ENCODE data around the gene SMAGP.

SMAGP gene

DNA sequence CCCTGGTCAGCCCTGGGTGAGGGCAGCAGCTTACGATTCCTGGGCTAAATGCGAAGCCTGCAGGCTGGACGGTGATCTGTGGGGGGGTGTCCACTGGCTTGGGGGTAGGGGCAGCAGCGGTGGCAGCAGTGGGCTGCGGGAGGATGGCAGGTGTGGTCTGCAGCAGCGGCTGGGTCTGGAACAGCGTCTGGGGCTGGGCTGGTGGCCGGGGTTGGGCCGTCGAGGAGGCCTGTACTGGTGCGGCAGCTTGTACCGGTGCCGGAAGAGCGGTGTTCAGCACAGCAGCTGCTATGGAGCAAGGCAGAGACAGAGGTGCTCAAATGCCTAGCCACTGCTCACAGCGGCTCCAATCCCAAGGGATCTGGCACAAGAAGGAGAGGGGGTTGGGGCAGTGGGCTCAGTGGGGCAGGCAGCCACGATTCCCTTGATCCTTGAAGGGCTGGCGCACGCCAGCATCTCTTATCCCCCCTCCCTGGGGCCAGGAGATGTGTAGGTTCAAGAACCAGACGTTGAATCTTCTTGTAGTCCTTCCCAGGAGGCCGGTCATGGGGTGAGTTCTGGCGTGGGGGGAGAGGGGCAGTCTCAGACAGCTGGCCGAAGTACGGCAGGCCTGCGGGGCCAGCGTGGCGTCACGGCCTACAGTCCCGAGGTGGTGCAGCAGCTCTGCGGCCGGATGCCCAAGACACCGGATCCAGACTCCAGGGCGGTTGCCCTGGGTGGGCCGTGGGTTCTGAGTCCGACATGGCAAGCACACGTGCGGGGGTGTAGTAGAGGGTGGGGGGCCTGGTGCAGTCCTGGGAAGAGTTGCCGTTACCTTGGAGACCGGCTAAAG lies 72.3 kb downstream of the SMAGP start:
- TF ChIP-seq YY1 (IDR thresholded peaks at IDR 0.05; ENCODE audit: low read depth) (no peak), EP300 (IDR thresholded peaks at IDR 0.05; ENCODE audit: borderline replicate concordance) (no peak), RAD21 (IDR thresholded peaks at IDR 0.05; ENCODE audit: low read depth) (no peak), TAF1 (IDR thresholded peaks at IDR 0.05; ENCODE audit: low read depth) (no peak), TCF12 (IDR thresholded peaks at IDR 0.05; ENCODE audit: low read depth) (no peak), NFIC (IDR thresholded peaks at IDR 0.05) (no peak)
- TF ChIP-seq, protein P1, sequence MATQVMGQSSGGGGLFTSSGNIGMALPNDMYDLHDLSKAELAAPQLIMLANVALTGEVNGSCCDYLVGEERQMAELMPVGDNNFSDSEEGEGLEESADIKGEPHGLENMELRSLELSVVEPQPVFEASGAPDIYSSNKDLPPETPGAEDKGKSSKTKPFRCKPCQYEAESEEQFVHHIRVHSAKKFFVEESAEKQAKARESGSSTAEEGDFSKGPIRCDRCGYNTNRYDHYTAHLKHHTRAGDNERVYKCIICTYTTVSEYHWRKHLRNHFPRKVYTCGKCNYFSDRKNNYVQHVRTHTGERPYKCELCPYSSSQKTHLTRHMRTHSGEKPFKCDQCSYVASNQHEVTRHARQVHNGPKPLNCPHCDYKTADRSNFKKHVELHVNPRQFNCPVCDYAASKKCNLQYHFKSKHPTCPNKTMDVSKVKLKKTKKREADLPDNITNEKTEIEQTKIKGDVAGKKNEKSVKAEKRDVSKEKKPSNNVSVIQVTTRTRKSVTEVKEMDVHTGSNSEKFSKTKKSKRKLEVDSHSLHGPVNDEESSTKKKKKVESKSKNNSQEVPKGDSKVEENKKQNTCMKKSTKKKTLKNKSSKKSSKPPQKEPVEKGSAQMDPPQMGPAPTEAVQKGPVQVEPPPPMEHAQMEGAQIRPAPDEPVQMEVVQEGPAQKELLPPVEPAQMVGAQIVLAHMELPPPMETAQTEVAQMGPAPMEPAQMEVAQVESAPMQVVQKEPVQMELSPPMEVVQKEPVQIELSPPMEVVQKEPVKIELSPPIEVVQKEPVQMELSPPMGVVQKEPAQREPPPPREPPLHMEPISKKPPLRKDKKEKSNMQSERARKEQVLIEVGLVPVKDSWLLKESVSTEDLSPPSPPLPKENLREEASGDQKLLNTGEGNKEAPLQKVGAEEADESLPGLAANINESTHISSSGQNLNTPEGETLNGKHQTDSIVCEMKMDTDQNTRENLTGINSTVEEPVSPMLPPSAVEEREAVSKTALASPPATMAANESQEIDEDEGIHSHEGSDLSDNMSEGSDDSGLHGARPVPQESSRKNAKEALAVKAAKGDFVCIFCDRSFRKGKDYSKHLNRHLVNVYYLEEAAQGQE (IDR thresholded peaks at IDR 0.05; ENCODE audit: low read depth) = no peak
- TF ChIP-seq, protein P2, sequence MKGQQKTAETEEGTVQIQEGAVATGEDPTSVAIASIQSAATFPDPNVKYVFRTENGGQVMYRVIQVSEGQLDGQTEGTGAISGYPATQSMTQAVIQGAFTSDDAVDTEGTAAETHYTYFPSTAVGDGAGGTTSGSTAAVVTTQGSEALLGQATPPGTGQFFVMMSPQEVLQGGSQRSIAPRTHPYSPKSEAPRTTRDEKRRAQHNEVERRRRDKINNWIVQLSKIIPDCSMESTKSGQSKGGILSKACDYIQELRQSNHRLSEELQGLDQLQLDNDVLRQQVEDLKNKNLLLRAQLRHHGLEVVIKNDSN (IDR thresholded peaks at IDR 0.05) = no peak

DNA sequence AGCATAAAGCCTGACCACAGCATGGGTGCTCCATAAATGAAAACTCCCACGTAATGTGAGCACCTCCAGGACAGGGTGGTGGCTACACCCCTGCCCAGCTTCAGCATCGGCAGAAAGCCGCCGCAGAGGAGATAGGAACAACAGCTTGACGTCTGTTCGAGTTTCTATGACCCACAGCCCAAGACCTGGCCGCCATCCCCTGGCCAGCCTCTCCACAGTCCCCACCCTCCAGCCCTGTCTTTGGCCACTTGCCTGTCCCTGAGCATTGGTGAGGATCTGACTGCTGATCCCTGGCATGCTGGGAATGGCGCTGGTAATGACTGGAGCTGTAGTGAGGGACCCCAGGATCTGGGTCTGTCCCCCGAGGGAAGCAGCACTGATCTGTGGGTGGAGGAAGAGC lies 73.7 kb downstream of the SMAGP start:
- no peak for TF ChIP-seq TAF1 (IDR thresholded peaks at IDR 0.05; ENCODE audit: low read depth)
- TF ChIP-seq CEBPB (IDR thresholded peaks at IDR 0.05) = no peak
- TF ChIP-seq FOXM1 (IDR thresholded peaks at IDR 0.05; ENCODE audit: borderline replicate concordance, low read depth) = no peak
- no peak for TF ChIP-seq ZBTB7A (IDR thresholded peaks at IDR 0.05; ENCODE audit: low read depth)
- TF ChIP-seq CREB1 (IDR thresholded peaks at IDR 0.05; ENCODE audit: low read depth) = no peak
- TF ChIP-seq, protein P2 (IDR thresholded peaks at IDR 0.05) = no peak
- no peak for TF ChIP-seq EP300 (IDR thresholded peaks at IDR 0.05; ENCODE audit: borderline replicate concordance)
- no peak for TF ChIP-seq YY1 (IDR thresholded peaks at IDR 0.05; ENCODE audit: low read depth)
- TF ChIP-seq MAX (IDR thresholded peaks at IDR 0.05) = no peak
- no peak for TF ChIP-seq RAD21 (IDR thresholded peaks at IDR 0.05; ENCODE audit: low read depth)
- TF ChIP-seq, protein P1 (IDR thresholded peaks at IDR 0.05; ENCODE audit: low read depth) = no peak
- no peak for TF ChIP-seq TCF12 (IDR thresholded peaks at IDR 0.05; ENCODE audit: low read depth)
- TF ChIP-seq EGR1 (IDR thresholded peaks at IDR 0.05) = no peak
- TF ChIP-seq TEAD4 (IDR thresholded peaks at IDR 0.05) = no peak
- TF ChIP-seq NFIC (IDR thresholded peaks at IDR 0.05) = no peak

GRCh38 chr12:51195841-51196240 lies 74.4 kb downstream of the SMAGP start:
- TF ChIP-seq, protein P1 (IDR thresholded peaks at IDR 0.05; ENCODE audit: low read depth) = no peak
- TF ChIP-seq NFIC (IDR thresholded peaks at IDR 0.05) = no peak
- TF ChIP-seq FOXM1 (IDR thresholded peaks at IDR 0.05; ENCODE audit: borderline replicate concordance, low read depth) = no peak
- TF ChIP-seq, protein P2 (IDR thresholded peaks at IDR 0.05) = no peak
- TF ChIP-seq YY1 (IDR thresholded peaks at IDR 0.05; ENCODE audit: low read depth) = no peak
- no peak for TF ChIP-seq EGR1 (IDR thresholded peaks at IDR 0.05)
- TF ChIP-seq MAX (IDR thresholded peaks at IDR 0.05) = no peak
- TF ChIP-seq TEAD4 (IDR thresholded peaks at IDR 0.05) = no peak
- no peak for TF ChIP-seq RAD21 (IDR thresholded peaks at IDR 0.05; ENCODE audit: low read depth)
- TF ChIP-seq TAF1 (IDR thresholded peaks at IDR 0.05; ENCODE audit: low read depth) = no peak
